GM12878 (cell line): ENCODE data around the gene KRT82. TPM values are rescaled to one million over a fixed set of nuclear protein-coding genes. Genes with fewer than 3 reads are reported as not detected.

Source experiments
- ATAC-seq: fragments of 200-7000 bp; cut with Tn5 transposase; 3 replicates; pipeline ENCODE4 v1.9.1; 2020; ENCODE audit warnings: mild to moderate bottlenecking, moderate library complexity
- BruUV-seq: library from RNA; stranded (reverse); fragments of 400-500 nt; replicated peaks from 2 replicates; lab custom pipeline; 2021; lab: Mats Ljungman, UMichigan
- CTCF ChIA-PET: fragments of 300-600 bp; sonication (Branson Sonifier 250); formaldehyde crosslinking; extraction: SDS; loops from one replicate; lab custom pipeline; 2021; ENCODE audit warnings: inconsistent platforms; lab: Yijun Ruan, JAX
- POLR2A ChIA-PET: fragments of 350-600 bp; formaldehyde crosslinking; extraction: SDS; loops from one replicate; lab custom pipeline; 2021; ENCODE audit warnings: inconsistent platforms; lab: Charles Lee
- RAD21 ChIA-PET: fragments of 300-600 bp; sonication (Branson Sonifier 250); formaldehyde crosslinking; loops from one replicate; lab custom pipeline; 2023; ENCODE audit warnings: antibody characterized with exemption; ENCODE audit not compliant: unreplicated experiment; lab: Charles Lee
- SMC1A ChIA-PET: fragments of 300-600 bp; sonication (Branson Sonifier 250); formaldehyde crosslinking; loops from one replicate; lab custom pipeline; 2023; ENCODE audit not compliant: unreplicated experiment, uncharacterized antibody; lab: Charles Lee
- DNase-seq: peaks from one replicate; pipeline ENCODE4 v3.0.0-alpha.2; 2011; ENCODE audit warnings: low read depth, low spot score
- FAIRE-seq: peaks from 3 replicates; lab custom pipeline; 2011; peaks lifted over from hg19 to GRCh38; lab: Jason Lieb, UNC
- H2AFZ ChIP-seq: 2 replicates; pipeline ENCODE4 v1.6.0; 2011; ENCODE audit warnings: low read depth, low read length, control low read depth; ENCODE audit not compliant: control insufficient read depth
- H3K27ac ChIP-seq: 2 replicates; pipeline ENCODE4 v1.5.1; 2011; ENCODE audit warnings: control low read depth; ENCODE audit not compliant: control insufficient read depth, insufficient read depth
- H3K27me3 ChIP-seq, 2 experiments: replicated peaks in 1 of 2; 2 replicates each; pipeline versions ENCODE4 v1.6.0 to v1.6.1; 2011; ENCODE audit warnings: low read length in 1 of 2; ENCODE audit not compliant: control insufficient read depth in 2 of 2, insufficient read depth in 2 of 2
- H3K36me3 ChIP-seq, 2 experiments: 2 replicates each; pipeline ENCODE4 v1.5.1; 2011; ENCODE audit warnings: low read length in 1 of 2; ENCODE audit not compliant: control insufficient read depth in 2 of 2, insufficient read depth in 2 of 2
- H3K4me1 ChIP-seq: 2 replicates; pipeline ENCODE4 v1.6.1; 2011; ENCODE audit warnings: mild to moderate bottlenecking, low read length, moderate library complexity, mixed read lengths; ENCODE audit not compliant: control insufficient read depth, insufficient read depth
- H3K4me2 ChIP-seq: 2 replicates; pipeline ENCODE4 v1.6.0; 2011; ENCODE audit warnings: control low read depth; ENCODE audit not compliant: control insufficient read depth, insufficient read depth
- H3K4me3 ChIP-seq: fragments of 200-600 bp; sonication (generic); 2 replicates; pipeline ENCODE4 v1.5.1; 2016
- H3K79me2 ChIP-seq: 2 replicates; pipeline ENCODE4 v1.6.0; 2011; ENCODE audit warnings: low read length; ENCODE audit not compliant: control insufficient read depth, insufficient read depth
- H3K9ac ChIP-seq: 2 replicates; pipeline ENCODE4 v1.8.0; 2011; ENCODE audit warnings: low read length, control low read depth, mixed read lengths; ENCODE audit not compliant: control insufficient read depth, insufficient read depth
- H3K9me3 ChIP-seq: replicated peaks from 3 replicates; pipeline ENCODE4 v1.5.1; 2011; ENCODE audit warnings: mild to moderate bottlenecking, low read length; ENCODE audit not compliant: control insufficient read depth, insufficient read depth
- H4K20me1 ChIP-seq: 2 replicates; pipeline ENCODE4 v1.6.0; 2011; ENCODE audit not compliant: control insufficient read depth, insufficient read depth
- ATF2 ChIP-seq: IDR thresholded peaks from 2 replicates; pipeline ENCODE4 v1.6.1; 2012; ENCODE audit warnings: low read length, inconsistent platforms
- ATF3 ChIP-seq: IDR thresholded peaks from 2 replicates; pipeline ENCODE4 v1.6.1; 2011; ENCODE audit warnings: low read depth, mild to moderate bottlenecking, low read length, moderate library complexity, borderline replicate concordance; ENCODE audit errors: extremely low read depth
- CEBPB ChIP-seq, 2 experiments: fragments of 150-350 bp in 1 of 2; IDR thresholded peaks; 2 replicates each; pipeline ENCODE4 v1.6.1; 2012 to 2014; ENCODE audit warnings: low read depth in 2 of 2, low read length in 2 of 2, borderline replicate concordance in 1 of 2, inconsistent platforms in 1 of 2
- CTCF ChIP-seq, 3 experiments: IDR thresholded peaks in 2 of 3; conservative IDR thresholded peaks in 1 of 3; 2 replicates each; pipeline ENCODE4 v1.5.1; 2011; ENCODE audit warnings: low read depth in 3 of 3, low read length in 3 of 3, mild to moderate bottlenecking in 3 of 3, control low read depth in 2 of 3, moderate library complexity in 2 of 3, inconsistent platforms in 1 of 3, mixed read lengths in 1 of 3; ENCODE audit not compliant: control insufficient read depth in 2 of 3, insufficient read depth in 1 of 3; ENCODE audit errors: extremely low read depth in 1 of 3
- IRF3 ChIP-seq: fragments of 450-650 bp; IDR thresholded peaks from 2 replicates; pipeline ENCODE4 v1.6.1; 2014; ENCODE audit warnings: mild to moderate bottlenecking
- POLR2AphosphoS2 ChIP-seq: IDR thresholded peaks from 2 replicates; pipeline ENCODE4 v1.6.1; 2011; ENCODE audit warnings: low read depth, mild to moderate bottlenecking, low read length, improper control_type of control experiment, moderate library complexity
- PRDM15 ChIP-seq: fragments of 450-650 bp; formaldehyde crosslinking; IDR thresholded peaks from 2 replicates; pipeline ENCODE4 v1.4.0; 2020; ENCODE audit warnings: mild to moderate bottlenecking, moderate library complexity
- ZBTB40 ChIP-seq: fragments of 450-650 bp; IDR thresholded peaks from 2 replicates; pipeline ENCODE4 v1.6.1; 2016; ENCODE audit warnings: mild to moderate bottlenecking, moderate library complexity, borderline replicate concordance
- WGBS: methylation state at CpG from one replicate; pipeline ENCODE4 v1.1.6; 2016; ENCODE audit warnings: low lambda C conversion rate; ENCODE audit not compliant: insufficient replicate concordance, insufficient coverage; ENCODE audit errors: missing lambda C conversion rate; 5-methylcytosine and 5-hydroxymethylcytosine counted together
- in situ Hi-C: fragments of 300-500 bp; cut with MboI; formaldehyde crosslinking; loops from 9 replicates; pipeline ENCODE4 v1.14.3; 2018; ENCODE audit warnings: mixed read lengths
- intact Hi-C: fragments of 100-400 bp; cut with micrococcal nuclease; formaldehyde crosslinking; loops from one replicate; pipeline ENCODE4 v1.14.2; 2022; ENCODE audit not compliant: unreplicated experiment
- polyA plus RNA-seq, 11 experiments: library from polyadenylated mRNA; depleted of rRNA in 4 of 11; unstranded in 6 of 11; stranded (reverse) in 5 of 11; fragments of >200 nt; fragmentation: Nextera tagmentation in 4 of 11; fragmentation: Illumina TruSeq in 1 of 11; extraction: Ambion mirVana in 4 of 11; extraction: Trizol in 1 of 11; gene quantifications; 1 replicate in 1 of 11; 2 replicates in 10 of 11; pipeline versions ENCODE4 v1.2.1 to v1.2.3, GENCODE V29; 2011 to 2016; ENCODE audit warnings: inconsistent platforms in 2 of 11, missing spikeins in 2 of 11, low read depth in 1 of 11
- total RNA-seq, 4 experiments: library from RNA; depleted of rRNA in 3 of 4; stranded (reverse); fragments of >200 nt in 3 of 4; fragmentation: Illumina TruSeq in 1 of 4; extraction: Trizol in 1 of 4; gene quantifications; 2 replicates each; pipeline versions ENCODE4 v1.2.1 to v1.2.3, GENCODE V29; 2013 to 2021

The KRT82 gene
- total and polyA plus RNA-seq, 10 of the 15 experiments (the other 5 are each of a cell fraction or from before 2014, with no cell fraction given): not detected

GRCh38 chr12:52367876-52368275 is 38.3 kb downstream of the KRT82 start:
- Histone ChIP-seq H3K27ac (no peak overlapping the region), H3K27me3 (peaks cover 2 to 4% of the 10 kb centered on the region in 2 experiments; a peak in 3 of 4 replicates), H4K20me1 (no peaks in the 10 kb centered on the region; the same call in 1 of the 2 replicates), H3K4me1 (no peaks in the 10 kb centered on the region), H3K9ac (no peak overlapping the region), H3K79me2 (no peaks in the 10 kb centered on the region), H3K9me3 (no peaks in the 10 kb centered on the region), H3K4me3 (no peak overlapping the region), H2AFZ (no peak overlapping the region), H3K36me3 (no peaks in the 10 kb centered on the region), H3K4me2 (no peak overlapping the region)
- intact Hi-C loops: no loop called here
- ChIA-PET RAD21 (no interaction called here), CTCF (interaction anchor here (1.4 kb wide), 1 partner anchor 211 kb away, joined by 5 read pairs; no protein-coding TSS in a partner anchor), SMC1A (no interaction called here), POLR2A (no interaction called here)
- no peak for DNase-seq
- no peak for ATAC-seq
- no TSS peak for BruUV-seq
- in situ Hi-C loops: no loop called here
- FAIRE-seq: no peak
- WGBS: 37% methylated on average over 6 of the region's 6 CpGs
- TF ChIP-seq ATF2: no peak
- TF ChIP-seq POLR2AphosphoS2: no peak
- TF ChIP-seq PRDM15 (CRISPR knock-in tag): no peak
- no peak for TF ChIP-seq CTCF (IDR thresholded peaks at IDR 0.05 in 2 of 3, conservative IDR thresholded peaks at IDR 0.05 in 1 of 3; ENCODE audit: control insufficient read depth in 2 of 3, extremely low read depth in 1 of 3, insufficient read depth in 1 of 3, low read depth in 3 of 3, low read length in 3 of 3)
- TF ChIP-seq CEBPB (IDR thresholded peaks at IDR 0.05; ENCODE audit: borderline replicate concordance in 1 of 2, low read depth in 2 of 2, low read length in 2 of 2): no peak
- TF ChIP-seq IRF3: no peak
- no peak for TF ChIP-seq ZBTB40
- no peak for TF ChIP-seq ATF3
